ENCODE data around the gene PITRM1. TPM values are rescaled to one million over a fixed set of nuclear protein-coding genes. Genes with fewer than 3 reads are reported as not detected.
A peak's percentile ranks its signal among the peaks of the same experiment; 100 is the strongest.

Gene PITRM1
- total and polyA plus RNA-seq, 8 donors = 68.1 to 85.6 (median 71.8) TPM

- H3K27ac ChIP-seq = no peak overlapping the region
- H3K27me3 ChIP-seq = no peaks in the 10 kb centered on the region
- ATAC-seq = no peak
- intact Hi-C loops (cut with DNase I) = no loop called here
- no peaks in the 10 kb centered on the region for H3K4me1 ChIP-seq
- H3K36me3 ChIP-seq = no peaks in the 10 kb centered on the region
- TF ChIP-seq CTCF (IDR thresholded peaks at IDR 0.05) = no peak
- H3K4me3 ChIP-seq = no peak overlapping the region
- DNase-seq = no peak
- no peaks in the 10 kb centered on the region for H3K9me3 ChIP-seq
Observed at GRCh38 chr10:3217853-3218252, 45.3 kb upstream of the PITRM1 start.

- intact Hi-C loops (cut with DNase I) = no loop called here
- ATAC-seq = no peak
Observed at GRCh38 chr10:3217301-3217700, 44.7 kb upstream of the PITRM1 start.

GRCh38 chr10:3215153-3215775 is 42.7 kb upstream of the PITRM1 start:
- DNase-seq (no peak), ATAC-seq (no peak)
- Histone ChIP-seq H3K36me3 (no peaks in the 10 kb centered on the region), H3K9me3 (no peaks in the 10 kb centered on the region), H3K27ac (no peak overlapping the region), H3K4me3 (no peak overlapping the region), H3K4me1 (no peaks in the 10 kb centered on the region), H3K27me3 (no peaks in the 10 kb centered on the region)
- intact Hi-C loops (cut with DNase I) = no loop called here
- no peak for TF ChIP-seq CTCF (IDR thresholded peaks at IDR 0.05)

More at GRCh38 chr10:3217301-3217700, 44.7 kb upstream of the PITRM1 start:
- no peak for DNase-seq
- no peak overlapping the region for H3K27ac ChIP-seq
- H3K9me3 ChIP-seq = no peaks in the 10 kb centered on the region
- no peaks in the 10 kb centered on the region for H3K36me3 ChIP-seq
- no peak overlapping the region for H3K4me3 ChIP-seq
- TF ChIP-seq CTCF (IDR thresholded peaks at IDR 0.05) = no peak
- no peaks in the 10 kb centered on the region for H3K4me1 ChIP-seq
- H3K27me3 ChIP-seq = no peaks in the 10 kb centered on the region

- intact Hi-C loops (cut with DNase I) = no loop called here
- TF ChIP-seq CTCF (IDR thresholded peaks at IDR 0.05) = no peak
- ATAC-seq (no peak), DNase-seq (no peak)
- Histone ChIP-seq H3K27me3 (no peaks in the 10 kb centered on the region), H3K36me3 (no peaks in the 10 kb centered on the region), H3K4me3 (no peak overlapping the region), H3K4me1 (no peaks in the 10 kb centered on the region), H3K9me3 (no peaks in the 10 kb centered on the region), H3K27ac (no peak overlapping the region)
Observed at GRCh38 chr10:3213758-3214515, 41.4 kb upstream of the PITRM1 start.

GRCh38 chr10:3213208-3213607 is 40.6 kb upstream of the PITRM1 start:
- H3K9me3 ChIP-seq = no peaks in the 10 kb centered on the region
- intact Hi-C loops (cut with DNase I) = no loop called here
- no peak overlapping the region for H3K27ac ChIP-seq
- no peak for ATAC-seq
- no peak overlapping the region for H3K4me3 ChIP-seq
- no peaks in the 10 kb centered on the region for H3K4me1 ChIP-seq
- TF ChIP-seq CTCF (IDR thresholded peaks at IDR 0.05) = no peak
- H3K27me3 ChIP-seq = no peaks in the 10 kb centered on the region
- peak in 1 of 4 donors; percentile 47 for DNase-seq
- H3K36me3 ChIP-seq = no peaks in the 10 kb centered on the region

Measured in left lung (tissue), 10 donors.